ENCODE results near the gene POMT2. TPM values are rescaled to one million over a fixed set of nuclear protein-coding genes. Genes with fewer than 3 reads are reported as not detected.
"Not testable (repeated sequence)": the region's sequence is repeated elsewhere in the genome, so short reads cannot be mapped to it uniquely, and the experiment has no call there.

POMT2 gene
- total and polyA plus RNA-seq, 9 donors = 6.7 to 35.3 (median 16.1) TPM

DNA sequence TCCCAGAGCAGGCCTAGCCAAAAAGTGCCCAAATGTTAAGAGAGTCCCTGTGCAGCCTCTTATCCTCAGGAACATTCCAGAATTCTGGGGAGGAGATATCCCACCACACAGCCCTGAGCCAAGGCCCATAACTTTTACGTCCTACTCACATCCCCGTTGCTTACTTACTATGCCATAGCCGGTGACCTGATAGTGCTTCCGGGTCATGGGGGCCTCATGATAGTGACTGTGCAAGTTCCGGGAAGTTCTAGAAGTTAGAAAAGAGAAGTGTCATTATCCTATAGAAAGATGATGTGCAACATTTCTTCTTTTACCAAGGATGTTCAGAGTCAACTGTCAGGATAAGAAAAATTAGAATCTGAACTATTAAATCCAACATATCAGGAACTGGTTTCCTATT is 34.1 kb downstream of the POMT2 start:
- intact Hi-C loops (cut with DNase I) = loop anchor here in 1 of 4 donors (10.0 kb wide), 1 partner anchor 412 kb away; no protein-coding TSS in a partner anchor
- no peak for DNase-seq
- WGBS, 3 donors = 86 to 90% (median 89%) methylated on average over 5 of the region's 5 CpGs
- Histone ChIP-seq H3K27me3 (no peaks in the 10 kb centered on the region), H3K27ac (no peak overlapping the region), H3K4me1 (ENCODE audit: insufficient read depth) (no peaks in the 10 kb centered on the region), H3K9me3 (no peaks in the 10 kb centered on the region), H3K36me3 (no peaks in the 10 kb centered on the region), H3K4me3 (no peak overlapping the region)
- TF ChIP-seq, protein P1, sequence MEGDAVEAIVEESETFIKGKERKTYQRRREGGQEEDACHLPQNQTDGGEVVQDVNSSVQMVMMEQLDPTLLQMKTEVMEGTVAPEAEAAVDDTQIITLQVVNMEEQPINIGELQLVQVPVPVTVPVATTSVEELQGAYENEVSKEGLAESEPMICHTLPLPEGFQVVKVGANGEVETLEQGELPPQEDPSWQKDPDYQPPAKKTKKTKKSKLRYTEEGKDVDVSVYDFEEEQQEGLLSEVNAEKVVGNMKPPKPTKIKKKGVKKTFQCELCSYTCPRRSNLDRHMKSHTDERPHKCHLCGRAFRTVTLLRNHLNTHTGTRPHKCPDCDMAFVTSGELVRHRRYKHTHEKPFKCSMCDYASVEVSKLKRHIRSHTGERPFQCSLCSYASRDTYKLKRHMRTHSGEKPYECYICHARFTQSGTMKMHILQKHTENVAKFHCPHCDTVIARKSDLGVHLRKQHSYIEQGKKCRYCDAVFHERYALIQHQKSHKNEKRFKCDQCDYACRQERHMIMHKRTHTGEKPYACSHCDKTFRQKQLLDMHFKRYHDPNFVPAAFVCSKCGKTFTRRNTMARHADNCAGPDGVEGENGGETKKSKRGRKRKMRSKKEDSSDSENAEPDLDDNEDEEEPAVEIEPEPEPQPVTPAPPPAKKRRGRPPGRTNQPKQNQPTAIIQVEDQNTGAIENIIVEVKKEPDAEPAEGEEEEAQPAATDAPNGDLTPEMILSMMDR (IDR thresholded peaks at IDR 0.05) = no peak
- TF ChIP-seq POLR2A (IDR thresholded peaks at IDR 0.05) = no peak
- no peak for TF ChIP-seq EP300 (IDR thresholded peaks at IDR 0.05)

DNA sequence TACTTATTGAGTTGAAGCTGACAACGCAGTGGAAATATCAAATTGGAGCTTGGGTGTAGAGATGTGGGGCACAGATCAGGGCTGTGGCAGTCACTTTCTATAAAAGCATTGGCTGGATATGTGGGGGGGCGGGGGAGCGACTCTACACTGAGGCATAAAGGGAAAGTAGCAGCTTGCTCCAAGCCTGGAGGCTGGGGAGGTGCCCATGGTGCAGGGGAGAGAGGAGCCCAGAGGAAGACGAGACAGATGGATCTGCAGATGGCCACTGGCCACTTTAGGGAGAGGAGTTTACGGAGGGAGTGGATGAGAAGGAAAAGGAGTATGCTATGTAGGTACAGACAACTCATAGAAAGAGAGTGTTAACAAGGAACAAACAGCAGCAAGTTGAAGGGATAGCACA is 36.2 kb downstream of the POMT2 start:
- Histone ChIP-seq H3K4me3 (no peak overlapping the region), H3K36me3 (no peaks in the 10 kb centered on the region), H3K27ac (no peak overlapping the region), H3K9me3 (no peaks in the 10 kb centered on the region), H3K27me3 (no peaks in the 10 kb centered on the region), H3K4me1 (ENCODE audit: insufficient read depth) (no peaks in the 10 kb centered on the region)
- WGBS, 3 donors = 94 to 97% (median 97%) methylated on average over 5 of the region's 5 CpGs
- no peak for DNase-seq
- intact Hi-C loops (cut with DNase I) = loop anchor here in 1 of 4 donors (10.0 kb wide), 1 partner anchor 410 kb away; no protein-coding TSS in a partner anchor
- TF ChIP-seq EP300 (IDR thresholded peaks at IDR 0.05) = no peak
- no peak for TF ChIP-seq POLR2A (IDR thresholded peaks at IDR 0.05)
- TF ChIP-seq, protein P1 (IDR thresholded peaks at IDR 0.05) = no peak

GRCh38 chr14:77284066-77284465 is 36.6 kb downstream of the POMT2 start:
- no peak overlapping the region for H3K4me3 ChIP-seq
- H3K27me3 ChIP-seq = no peaks in the 10 kb centered on the region
- H3K36me3 ChIP-seq = no peaks in the 10 kb centered on the region
- no peak overlapping the region for H3K27ac ChIP-seq
- H3K9me3 ChIP-seq = no peaks in the 10 kb centered on the region
- no peaks in the 10 kb centered on the region for H3K4me1 ChIP-seq (ENCODE audit: insufficient read depth)
- 76 to 85% (median 83%) methylated on average over 4 of the region's 4 CpGs for WGBS, 3 donors
- TF ChIP-seq POLR2A (IDR thresholded peaks at IDR 0.05) (no peak), EP300 (IDR thresholded peaks at IDR 0.05) (no peak)
- TF ChIP-seq, protein P1 (IDR thresholded peaks at IDR 0.05) = no peak
- no peak for DNase-seq
- intact Hi-C loops (cut with DNase I) = loop anchor here in 1 of 4 donors (10.0 kb wide), 1 partner anchor 409 kb away; no protein-coding TSS in a partner anchor

GRCh38 chr14:77281852-77282410 is 38.8 kb downstream of the POMT2 start:
- TF ChIP-seq POLR2A (IDR thresholded peaks at IDR 0.05) = no peak
- TF ChIP-seq, protein P1 (IDR thresholded peaks at IDR 0.05) = no peak
- no peak for TF ChIP-seq EP300 (IDR thresholded peaks at IDR 0.05)
- Histone ChIP-seq H3K9me3 (no peaks in the 10 kb centered on the region), H3K4me3 (no peak overlapping the region), H3K4me1 (ENCODE audit: insufficient read depth) (no peaks in the 10 kb centered on the region), H3K27ac (no peak overlapping the region), H3K27me3 (no peaks in the 10 kb centered on the region), H3K36me3 (no peaks in the 10 kb centered on the region)
- intact Hi-C loops (cut with DNase I) = loop anchor here in 1 of 4 donors (10.0 kb wide), 1 partner anchor 407 kb away; no protein-coding TSS in a partner anchor
- DNase-seq = no peak
- WGBS, 3 donors = 87 to 95% (median 88%) methylated on average over 6 of the region's 6 CpGs

- 95 to 99% (median 97%) methylated on average over 4 of the region's 4 CpGs for WGBS, 3 donors
- not testable (repeated sequence) for H3K4me1 ChIP-seq (ENCODE audit: insufficient read depth); H3K4me3 ChIP-seq; DNase-seq; H3K36me3 ChIP-seq; H3K27me3 ChIP-seq; H3K27ac ChIP-seq; H3K9me3 ChIP-seq
- intact Hi-C loops (cut with DNase I) = loop anchor here in 1 of 4 donors (10.0 kb wide), 1 partner anchor 406 kb away; no protein-coding TSS in a partner anchor
These were observed 39.8 kb downstream of the POMT2 start for GRCh38 chr14:77280921-77281320.
